ENCODE measurements around the gene LHFPL3.

LHFPL3 gene

DNA sequence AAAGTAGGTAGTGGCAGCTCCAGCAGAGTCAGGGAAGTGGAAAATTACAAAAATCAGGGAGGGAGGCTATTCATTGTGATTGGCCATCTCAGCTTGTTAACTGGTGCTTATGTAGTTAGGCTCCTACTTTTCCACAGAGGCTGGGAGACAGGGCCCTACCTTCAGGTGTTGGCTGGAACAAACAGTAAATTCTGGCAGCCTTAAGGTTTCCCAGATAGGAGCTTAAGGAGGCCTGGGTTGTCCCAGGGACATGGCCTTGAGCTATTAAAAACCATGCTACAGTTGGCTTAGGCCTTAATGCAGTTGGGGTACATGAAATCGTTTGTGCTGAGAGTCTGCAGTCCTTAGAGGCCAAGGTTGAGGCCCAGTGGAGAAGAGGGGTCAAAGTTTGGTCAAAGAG lies 324.5 kb downstream of the LHFPL3 start:
- TF ChIP-seq, protein P1, sequence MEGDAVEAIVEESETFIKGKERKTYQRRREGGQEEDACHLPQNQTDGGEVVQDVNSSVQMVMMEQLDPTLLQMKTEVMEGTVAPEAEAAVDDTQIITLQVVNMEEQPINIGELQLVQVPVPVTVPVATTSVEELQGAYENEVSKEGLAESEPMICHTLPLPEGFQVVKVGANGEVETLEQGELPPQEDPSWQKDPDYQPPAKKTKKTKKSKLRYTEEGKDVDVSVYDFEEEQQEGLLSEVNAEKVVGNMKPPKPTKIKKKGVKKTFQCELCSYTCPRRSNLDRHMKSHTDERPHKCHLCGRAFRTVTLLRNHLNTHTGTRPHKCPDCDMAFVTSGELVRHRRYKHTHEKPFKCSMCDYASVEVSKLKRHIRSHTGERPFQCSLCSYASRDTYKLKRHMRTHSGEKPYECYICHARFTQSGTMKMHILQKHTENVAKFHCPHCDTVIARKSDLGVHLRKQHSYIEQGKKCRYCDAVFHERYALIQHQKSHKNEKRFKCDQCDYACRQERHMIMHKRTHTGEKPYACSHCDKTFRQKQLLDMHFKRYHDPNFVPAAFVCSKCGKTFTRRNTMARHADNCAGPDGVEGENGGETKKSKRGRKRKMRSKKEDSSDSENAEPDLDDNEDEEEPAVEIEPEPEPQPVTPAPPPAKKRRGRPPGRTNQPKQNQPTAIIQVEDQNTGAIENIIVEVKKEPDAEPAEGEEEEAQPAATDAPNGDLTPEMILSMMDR (conservative IDR thresholded peaks at IDR 0.05; ENCODE audit: low read depth, low read length): no peak
- no peak overlapping the region for H3K4me3 ChIP-seq (ENCODE audit: low read depth, low read length)
- no peak for DNase-seq (ENCODE audit: low read depth)

DNA sequence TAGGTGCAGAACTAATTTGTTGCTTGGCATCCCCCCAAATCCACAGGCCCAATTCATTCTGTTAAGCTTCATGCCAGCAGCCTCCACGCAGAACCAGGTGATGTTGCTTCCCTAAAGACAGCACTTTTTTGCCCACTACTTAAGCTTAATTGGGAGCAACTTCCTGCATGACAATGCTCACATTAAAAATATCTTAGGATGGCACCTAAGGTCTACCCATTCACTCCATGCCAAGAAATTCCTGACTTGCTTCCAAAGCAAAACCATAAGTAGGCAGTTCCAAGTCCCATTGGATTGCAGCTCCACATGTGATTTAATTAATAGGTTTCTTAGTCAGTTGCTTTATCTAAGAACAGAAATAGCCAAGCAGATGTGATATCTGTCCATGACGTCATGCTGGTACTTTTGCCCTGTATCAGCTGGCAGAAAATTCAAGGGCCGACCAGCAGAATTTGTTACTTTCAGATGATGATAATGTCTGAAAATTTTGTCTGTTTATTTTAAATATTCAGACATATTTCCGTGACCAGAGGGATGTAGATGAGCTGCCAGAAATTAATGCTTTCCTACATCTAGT lies 325.5 kb downstream of the LHFPL3 start:
- TF ChIP-seq, protein P1 (conservative IDR thresholded peaks at IDR 0.05; ENCODE audit: low read depth, low read length): no peak
- H3K4me3 ChIP-seq (ENCODE audit: low read depth, low read length): no peak overlapping the region
- DNase-seq (ENCODE audit: low read depth): no peak

DNA sequence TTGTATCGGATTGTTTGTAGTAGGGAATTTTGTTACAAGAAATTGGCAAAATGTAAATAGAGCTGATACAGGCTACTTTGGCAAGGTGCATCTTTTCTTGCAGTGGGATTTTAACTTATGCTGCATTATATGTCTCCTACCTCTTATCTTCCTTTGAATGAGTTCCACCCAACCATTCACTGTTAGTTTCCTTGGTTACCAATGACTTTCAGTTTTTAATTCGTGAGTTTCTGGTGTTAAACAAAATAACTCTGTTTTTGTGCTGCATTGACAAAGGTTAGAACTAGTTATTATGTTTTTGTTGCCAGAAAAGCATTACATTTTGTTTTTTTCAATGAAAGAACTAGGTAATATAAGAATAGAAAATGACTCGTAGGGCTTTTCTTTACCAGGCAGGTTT lies 327.2 kb downstream of the LHFPL3 start:
- no peak for DNase-seq (ENCODE audit: low read depth)
- TF ChIP-seq, protein P1 (conservative IDR thresholded peaks at IDR 0.05; ENCODE audit: low read depth, low read length): no peak
- H3K4me3 ChIP-seq (ENCODE audit: low read depth, low read length): no peak overlapping the region

DNA sequence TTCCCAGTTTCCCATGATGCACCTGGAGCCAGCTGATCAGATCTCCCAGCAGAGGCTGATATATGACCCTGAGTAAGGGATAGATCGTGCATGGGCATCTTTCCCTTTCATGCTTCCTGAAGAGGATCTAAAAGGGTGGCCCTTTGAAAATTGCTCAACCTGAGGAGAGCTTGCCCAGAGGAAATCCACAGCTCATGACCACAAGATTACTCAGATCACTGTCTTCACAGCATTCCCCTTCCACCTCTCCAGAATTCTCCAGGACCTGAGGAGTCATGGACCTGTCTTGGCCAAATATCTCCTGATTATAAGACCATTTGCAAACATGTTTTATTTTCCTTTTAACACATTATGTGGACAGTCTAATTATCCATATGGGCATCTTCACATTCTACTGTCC lies 328.1 kb downstream of the LHFPL3 start:
- H3K4me3 ChIP-seq (ENCODE audit: low read depth, low read length): no peak overlapping the region
- DNase-seq (ENCODE audit: low read depth): no peak
- TF ChIP-seq, protein P1 (conservative IDR thresholded peaks at IDR 0.05; ENCODE audit: low read depth, low read length): no peak

DNA sequence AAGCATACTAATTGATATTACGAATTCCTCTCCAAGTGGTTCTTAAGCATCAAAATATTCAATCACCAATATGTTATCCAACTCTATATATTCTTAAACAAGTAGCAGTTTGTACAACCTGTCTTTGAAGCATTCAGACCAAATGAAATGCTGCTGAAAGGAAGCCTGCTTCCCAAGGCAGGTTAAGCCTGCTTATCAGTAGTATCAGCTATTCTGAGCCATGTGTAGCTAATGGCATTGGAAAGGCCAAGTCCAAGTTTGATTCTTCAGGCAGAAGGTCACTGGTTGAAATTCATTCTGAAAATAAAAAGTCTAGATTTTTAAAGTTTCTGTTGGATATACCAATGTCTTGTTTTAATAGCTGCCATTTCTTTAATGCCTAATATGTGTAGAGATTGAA lies 328.7 kb downstream of the LHFPL3 start:
- no peak overlapping the region for H3K4me3 ChIP-seq (ENCODE audit: low read depth, low read length)
- DNase-seq (ENCODE audit: low read depth): no peak
- TF ChIP-seq, protein P1 (conservative IDR thresholded peaks at IDR 0.05; ENCODE audit: low read depth, low read length): no peak

DNA sequence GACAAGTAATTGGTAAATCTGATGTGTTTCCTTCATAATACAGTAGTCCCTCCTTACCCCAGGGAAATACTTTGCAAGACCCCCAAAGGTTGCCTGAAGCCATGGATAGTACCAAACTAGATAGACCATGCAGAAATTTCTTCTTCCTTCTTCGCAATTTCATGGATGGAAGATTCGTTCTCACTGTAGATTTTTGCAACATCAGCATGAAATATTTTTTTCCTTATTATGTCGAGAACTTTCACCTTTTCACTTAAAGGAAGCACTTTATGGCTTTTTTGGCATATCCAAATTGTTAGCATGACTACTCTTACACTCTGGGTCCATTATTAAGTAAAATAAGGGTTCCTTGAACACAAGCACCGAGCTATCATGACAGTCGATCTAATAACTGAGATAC lies 333.2 kb downstream of the LHFPL3 start:
- DNase-seq (ENCODE audit: low read depth): no peak
- no peak overlapping the region for H3K4me3 ChIP-seq (ENCODE audit: low read depth, low read length)
- TF ChIP-seq, protein P1 (conservative IDR thresholded peaks at IDR 0.05; ENCODE audit: low read depth, low read length): no peak

DNA sequence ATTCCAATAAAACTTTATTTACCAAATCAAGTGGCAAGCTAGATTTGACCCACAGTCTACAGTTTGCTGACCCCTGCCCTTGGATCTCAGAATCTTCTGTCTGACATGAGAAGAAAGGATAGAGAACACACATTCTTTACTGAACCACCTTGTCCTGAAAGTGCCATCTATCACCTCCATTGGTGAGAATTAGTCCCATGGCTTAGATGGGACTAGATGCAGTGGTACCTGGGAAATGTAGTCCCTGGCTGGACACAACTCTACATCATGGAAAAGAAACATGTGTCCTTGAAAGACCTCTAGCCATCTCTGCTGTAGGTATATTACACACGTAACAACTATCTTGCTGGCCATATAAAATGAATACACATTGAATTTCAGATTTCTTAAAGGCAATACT lies 336.2 kb downstream of the LHFPL3 start:
- H3K4me3 ChIP-seq (ENCODE audit: low read depth, low read length): no peak overlapping the region
- DNase-seq (ENCODE audit: low read depth): no peak
- TF ChIP-seq, protein P1 (conservative IDR thresholded peaks at IDR 0.05; ENCODE audit: low read depth, low read length): no peak
